PFSK-1 (cell line): ENCODE results near the gene IPPK.

Experiments used
- POLR2AphosphoS5 ChIP-seq: IDR thresholded peaks from 2 replicates; pipeline ENCODE4 v1.6.1; 2012; ENCODE audit warnings: low read depth, mild to moderate bottlenecking, control low read depth, low read length, moderate library complexity
- TAF1 ChIP-seq: IDR thresholded peaks from 2 replicates; pipeline ENCODE4 v1.6.1; 2012; ENCODE audit warnings: low read length, control low read depth, borderline replicate concordance; ENCODE audit not compliant: insufficient read depth

- TF ChIP-seq TAF1 = no peak
- TF ChIP-seq POLR2AphosphoS5 = no peak
Observed at GRCh38 chr9:92612816-92613215, 57.1 kb downstream of the IPPK start.
